LNCaP clone FGC (cell line): ENCODE data around the gene ZNF740.

Experiments used
- DNase-seq: peaks from one replicate; pipeline ENCODE4 v3.0.0-alpha.2; 2011; ENCODE audit warnings: low read depth
- H3K4me3 ChIP-seq: 2 replicates; pipeline ENCODE4 v1.5.1; 2011; ENCODE audit warnings: mild to moderate bottlenecking, low read depth, low read length, control low read depth
- TF ChIP-seq, protein P1 (sequence below): IDR thresholded peaks from 2 replicates; pipeline ENCODE4 v1.5.1; 2012; ENCODE audit warnings: mild to moderate bottlenecking; ENCODE audit not compliant: control insufficient read depth, insufficient read depth; ENCODE audit errors: extremely low read depth

ZNF740 gene

DNA sequence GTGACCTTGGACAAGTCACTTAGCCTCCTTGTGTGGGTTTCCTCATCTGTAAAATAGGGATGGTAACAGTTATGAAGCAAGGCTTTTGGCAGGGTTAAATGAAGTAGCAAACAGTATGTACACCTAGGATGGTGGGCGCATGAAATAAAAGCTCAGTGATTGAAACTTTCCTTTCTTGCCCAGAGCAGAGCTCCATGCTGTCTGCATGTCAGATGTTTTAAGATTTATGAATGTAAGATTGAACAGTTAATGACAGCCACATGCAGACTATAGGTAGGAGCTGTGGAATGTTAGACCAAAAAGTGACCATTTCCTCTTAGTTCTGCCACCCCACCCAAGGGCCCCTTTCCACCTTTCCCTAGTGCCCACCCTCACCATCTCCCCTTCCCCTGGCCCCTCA, 14.5 kb downstream of the ZNF740 start:
- DNase-seq: no peak
- TF ChIP-seq, protein P1, sequence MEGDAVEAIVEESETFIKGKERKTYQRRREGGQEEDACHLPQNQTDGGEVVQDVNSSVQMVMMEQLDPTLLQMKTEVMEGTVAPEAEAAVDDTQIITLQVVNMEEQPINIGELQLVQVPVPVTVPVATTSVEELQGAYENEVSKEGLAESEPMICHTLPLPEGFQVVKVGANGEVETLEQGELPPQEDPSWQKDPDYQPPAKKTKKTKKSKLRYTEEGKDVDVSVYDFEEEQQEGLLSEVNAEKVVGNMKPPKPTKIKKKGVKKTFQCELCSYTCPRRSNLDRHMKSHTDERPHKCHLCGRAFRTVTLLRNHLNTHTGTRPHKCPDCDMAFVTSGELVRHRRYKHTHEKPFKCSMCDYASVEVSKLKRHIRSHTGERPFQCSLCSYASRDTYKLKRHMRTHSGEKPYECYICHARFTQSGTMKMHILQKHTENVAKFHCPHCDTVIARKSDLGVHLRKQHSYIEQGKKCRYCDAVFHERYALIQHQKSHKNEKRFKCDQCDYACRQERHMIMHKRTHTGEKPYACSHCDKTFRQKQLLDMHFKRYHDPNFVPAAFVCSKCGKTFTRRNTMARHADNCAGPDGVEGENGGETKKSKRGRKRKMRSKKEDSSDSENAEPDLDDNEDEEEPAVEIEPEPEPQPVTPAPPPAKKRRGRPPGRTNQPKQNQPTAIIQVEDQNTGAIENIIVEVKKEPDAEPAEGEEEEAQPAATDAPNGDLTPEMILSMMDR: no peak
- H3K4me3 ChIP-seq: no peak overlapping the region

DNA sequence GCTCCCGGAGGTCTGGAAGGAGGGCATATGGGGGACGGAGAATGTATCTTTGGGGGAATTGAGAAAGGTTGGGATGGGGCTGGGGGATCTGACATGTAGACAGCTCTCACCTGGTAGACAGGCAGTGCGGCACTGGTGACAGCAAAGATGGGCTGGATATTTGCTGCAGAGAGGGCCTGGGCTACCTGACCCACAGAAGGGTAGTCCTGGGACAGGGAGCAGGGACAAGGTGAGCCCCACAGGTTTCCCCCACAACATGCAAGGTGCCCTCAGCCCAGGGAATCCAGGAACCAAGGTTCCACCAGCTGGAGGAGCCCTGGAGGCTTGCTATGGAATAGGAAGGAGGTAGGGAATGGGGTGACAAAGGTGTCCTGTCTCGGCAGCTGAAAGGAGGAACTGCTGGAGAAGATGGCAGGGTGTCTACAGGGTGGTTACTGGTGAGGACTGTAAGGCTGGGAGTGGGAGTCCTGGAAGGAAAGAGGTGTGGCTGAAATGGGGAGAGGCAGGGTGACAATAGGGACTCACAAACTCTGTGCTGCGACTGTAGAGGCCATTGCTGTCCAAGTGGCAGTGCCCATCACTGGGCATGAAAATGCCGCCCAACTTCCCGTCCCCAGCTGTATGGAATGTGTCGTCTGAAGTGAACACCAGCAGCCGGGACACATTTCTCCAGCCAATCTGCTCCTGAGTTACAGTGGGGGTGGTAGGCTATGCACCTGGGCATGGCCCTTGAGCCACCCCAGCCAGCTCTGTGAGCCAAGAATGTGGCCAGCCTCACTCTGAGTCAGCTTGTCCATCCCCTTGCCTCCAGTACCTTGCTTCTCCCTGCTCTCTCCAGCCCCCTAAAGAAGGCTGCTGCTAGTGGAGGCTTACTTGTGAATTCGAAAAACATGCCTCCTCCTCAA, 15.2 kb downstream of the ZNF740 start:
- DNase-seq: no peak
- H3K4me3 ChIP-seq: no peak overlapping the region
- TF ChIP-seq, protein P1: no peak

DNA sequence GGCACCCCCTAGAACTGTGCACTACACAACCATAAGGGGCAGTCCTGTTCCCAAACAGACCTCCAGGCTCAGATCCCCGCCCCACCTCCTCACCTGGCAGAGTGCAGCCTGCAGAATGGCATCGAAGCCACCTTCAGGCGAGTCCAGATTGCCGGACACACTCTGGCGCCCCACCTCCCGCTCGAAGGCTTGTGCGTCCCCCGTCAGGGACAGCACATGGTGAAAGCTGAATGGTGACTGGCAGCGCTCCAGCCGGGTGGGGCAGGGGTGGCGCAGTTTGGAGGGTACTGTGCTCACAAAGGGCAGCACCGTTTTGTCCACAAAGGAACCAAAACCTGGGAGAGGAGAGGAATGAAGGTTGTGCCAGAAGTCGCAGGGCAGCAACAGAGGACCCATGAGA, 16.0 kb downstream of the ZNF740 start:
- TF ChIP-seq, protein P1: no peak
- H3K4me3 ChIP-seq: no peak overlapping the region
- no peak for DNase-seq

DNA sequence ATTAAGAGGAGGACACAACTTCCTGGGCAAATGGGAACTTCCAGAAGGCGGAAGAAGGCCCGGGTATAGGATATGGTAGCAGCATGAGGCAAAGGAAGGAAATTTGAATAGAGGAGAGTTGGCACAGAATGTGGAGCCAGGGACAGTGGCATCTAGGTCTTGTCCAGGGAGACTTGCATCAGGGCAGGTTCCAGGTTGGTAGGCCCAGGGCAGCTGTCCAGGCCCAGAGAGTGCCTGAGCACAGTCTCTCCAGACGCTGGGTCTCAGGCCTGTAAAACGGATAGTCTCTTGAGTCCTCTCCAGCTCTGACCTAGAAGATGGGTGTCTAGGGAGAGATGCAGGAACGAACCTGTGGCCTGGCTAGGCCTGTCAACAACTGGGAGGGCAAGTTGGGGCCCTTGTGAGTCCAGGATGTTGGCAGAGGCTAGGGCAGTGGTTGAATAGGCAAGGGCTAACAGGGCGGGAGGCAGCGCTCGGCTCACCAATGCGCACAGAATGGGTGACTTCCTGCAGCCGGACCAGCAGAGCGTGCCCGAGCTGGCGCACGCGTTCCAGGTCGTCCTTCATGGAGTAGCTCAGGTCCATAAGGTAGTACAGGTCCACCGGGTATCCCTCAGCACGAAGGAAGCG, 16.6 kb downstream of the ZNF740 start:
- H3K4me3 ChIP-seq: no peak overlapping the region
- TF ChIP-seq, protein P1: no peak
- DNase-seq: no peak

DNA sequence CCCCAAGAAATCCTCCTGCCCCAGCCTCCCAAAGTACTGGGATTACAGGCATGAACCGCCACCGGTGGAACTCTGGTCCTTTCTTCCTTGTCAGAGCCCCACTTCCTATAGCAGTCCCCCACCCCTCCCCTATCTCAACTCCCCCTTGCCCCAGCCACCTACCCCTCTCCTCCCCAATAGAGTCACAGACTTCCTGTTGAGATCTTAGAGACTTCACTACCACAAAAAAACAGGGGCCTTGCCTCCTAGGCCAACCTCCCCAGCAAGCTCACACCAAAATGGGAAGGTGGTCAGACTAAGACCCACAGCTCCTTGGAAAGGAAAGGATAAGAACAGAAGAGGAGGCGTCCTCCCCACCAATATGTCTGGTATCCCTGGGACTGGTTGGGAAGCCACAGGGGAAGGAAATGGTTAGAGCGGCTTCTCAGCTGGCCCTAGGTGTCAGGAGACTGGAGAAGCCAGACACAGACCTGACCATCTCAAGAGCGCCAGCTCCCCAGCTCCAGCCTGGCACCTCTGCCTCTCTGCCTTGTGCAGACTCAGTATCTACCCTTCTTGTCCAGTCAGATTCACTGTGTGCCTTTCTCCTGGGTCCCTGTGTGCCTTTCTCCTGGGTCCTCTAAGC, 18.1 kb downstream of the ZNF740 start:
- no peak for DNase-seq
- no peak overlapping the region for H3K4me3 ChIP-seq
- TF ChIP-seq, protein P1: no peak

DNA sequence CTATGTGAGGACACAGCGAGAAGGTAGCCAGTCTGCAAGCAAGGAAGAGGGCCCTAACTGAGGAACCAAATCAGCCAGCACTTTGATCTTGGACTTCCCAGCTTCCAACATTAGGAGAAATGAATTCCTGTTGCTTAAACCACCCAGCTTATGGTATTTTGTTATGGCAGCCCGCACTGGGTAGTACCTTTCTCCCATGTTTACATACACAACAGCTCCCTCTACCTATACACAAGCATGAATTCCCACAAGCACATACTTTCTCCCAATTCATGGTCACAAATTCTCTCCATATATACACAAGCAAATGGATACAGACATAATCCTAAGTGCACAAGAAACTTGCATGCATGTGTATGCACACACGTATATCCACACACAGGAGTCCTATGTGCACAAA, 19.2 kb downstream of the ZNF740 start:
- no peak overlapping the region for H3K4me3 ChIP-seq
- DNase-seq: no peak
- TF ChIP-seq, protein P1: no peak

DNA sequence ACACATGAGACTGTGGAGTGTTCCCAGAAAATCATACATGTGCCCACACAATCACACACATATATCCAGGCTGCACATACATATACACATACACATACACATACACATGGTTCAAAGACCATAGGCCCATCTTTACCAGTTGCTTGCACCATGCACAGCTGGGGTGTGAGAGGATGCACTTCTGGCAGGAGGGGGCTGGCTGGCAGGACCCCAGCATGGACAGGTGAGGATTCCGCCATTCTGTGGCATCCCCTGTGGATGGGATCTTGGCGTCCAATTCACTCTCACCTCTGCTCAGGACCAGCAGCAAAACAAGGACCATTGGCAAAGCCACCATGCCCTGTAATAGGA, 19.6 kb downstream of the ZNF740 start:
- DNase-seq: no peak
- TF ChIP-seq, protein P1: no peak
- H3K4me3 ChIP-seq: no peak overlapping the region
